T-helper 2 cell treated with Interferon-gamma antibody and Interleukin-4, amounts not matched to agents 100 ng/mL and 5 ng/mL, for 36 hours (primary cell): ENCODE results near the gene PPP1R11. TPM values are rescaled to one million over a fixed set of nuclear protein-coding genes. Genes with fewer than 3 reads are reported as not detected.

ENCODE experiments used
- total RNA-seq: library from RNA; stranded (reverse); gene quantifications from 2 replicates; pipeline ENCODE4 v1.2.3, GENCODE V29; 2022

PPP1R11 gene
- total RNA-seq, 1 donor from 2014 or later: 59.6 TPM

Other genes with a start within 250 kb of the PPP1R11 start
- gene HLA-G, start 239.4 kb upstream of the PPP1R11 start, total RNA-seq: 1.7 and 1.8 TPM in 2 replicates
- 1,695 and 1,705 TPM in 2 replicates for gene HLA-A, start 124.7 kb upstream of the PPP1R11 start, total RNA-seq
- gene POLR1H, start 5.9 kb upstream of the PPP1R11 start, total RNA-seq: 69.6 and 72.2 TPM in 2 replicates
- not detected in 2 replicates for gene RNF39, start 8.6 kb downstream of the PPP1R11 start, total RNA-seq
- not detected in 2 replicates for gene TRIM31, start 45.9 kb downstream of the PPP1R11 start, total RNA-seq
- gene TRIM40, start 68.9 kb downstream of the PPP1R11 start, total RNA-seq: not detected in 2 replicates
- 0.05 TPM in 1 of 2 replicates, not detected in the other for gene TRIM10, start 94.0 kb downstream of the PPP1R11 start, total RNA-seq
- gene TRIM15, start 96.3 kb downstream of the PPP1R11 start, total RNA-seq: 0.25 TPM in 1 of 2 replicates, not detected in the other
- gene TRIM26, start 146.2 kb downstream of the PPP1R11 start, total RNA-seq: 70.8 and 71.7 TPM in 2 replicates